ENCODE results near the gene H3-3A.

Gene H3-3A

DNA sequence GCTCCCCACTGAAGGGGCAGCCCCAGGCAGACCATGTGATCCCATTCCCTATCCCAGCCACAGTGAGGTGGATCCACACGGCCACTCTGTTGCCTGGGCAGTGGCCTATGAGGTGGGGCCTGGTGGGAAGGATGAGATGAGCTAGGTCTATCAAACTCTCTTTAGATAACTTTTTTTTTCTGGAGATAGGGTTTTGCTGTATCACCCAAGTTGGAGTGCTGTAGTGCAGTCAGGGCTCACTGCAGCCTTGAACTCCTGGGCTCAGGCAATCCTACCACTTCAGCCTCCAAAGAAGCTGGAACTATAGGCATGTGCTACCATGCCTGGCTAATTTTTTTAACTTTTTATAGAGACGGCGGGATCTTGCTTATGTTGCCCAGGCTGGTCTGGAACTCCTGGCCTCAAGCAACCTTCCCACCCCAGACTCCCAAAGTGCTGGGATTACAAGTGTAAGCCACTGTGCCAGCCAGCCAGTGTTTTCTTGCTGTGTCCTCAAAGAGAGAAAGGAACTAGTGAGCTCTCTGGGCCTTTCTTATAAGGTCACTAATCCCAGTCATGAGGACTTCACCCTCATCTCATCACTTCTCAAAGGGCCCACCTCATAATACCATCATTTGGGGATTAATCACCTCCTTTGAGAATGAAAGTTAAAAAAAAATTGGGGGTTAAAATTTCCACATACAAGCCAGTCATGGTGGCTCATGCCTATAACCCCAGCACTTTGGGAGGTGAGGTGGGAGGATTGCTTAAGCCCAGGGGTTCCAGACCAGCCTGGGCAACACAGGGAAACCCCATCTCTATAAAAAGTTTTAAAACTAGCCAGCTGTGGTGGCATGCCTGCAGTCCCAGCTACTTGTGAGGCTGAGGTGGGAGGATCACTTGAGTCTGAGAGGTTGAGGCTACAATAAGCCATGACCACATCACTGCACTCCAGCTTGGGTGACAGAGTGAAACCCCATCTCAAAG, 36.6 kb downstream of the H3-3A start:
- TF ChIP-seq, protein P1, sequence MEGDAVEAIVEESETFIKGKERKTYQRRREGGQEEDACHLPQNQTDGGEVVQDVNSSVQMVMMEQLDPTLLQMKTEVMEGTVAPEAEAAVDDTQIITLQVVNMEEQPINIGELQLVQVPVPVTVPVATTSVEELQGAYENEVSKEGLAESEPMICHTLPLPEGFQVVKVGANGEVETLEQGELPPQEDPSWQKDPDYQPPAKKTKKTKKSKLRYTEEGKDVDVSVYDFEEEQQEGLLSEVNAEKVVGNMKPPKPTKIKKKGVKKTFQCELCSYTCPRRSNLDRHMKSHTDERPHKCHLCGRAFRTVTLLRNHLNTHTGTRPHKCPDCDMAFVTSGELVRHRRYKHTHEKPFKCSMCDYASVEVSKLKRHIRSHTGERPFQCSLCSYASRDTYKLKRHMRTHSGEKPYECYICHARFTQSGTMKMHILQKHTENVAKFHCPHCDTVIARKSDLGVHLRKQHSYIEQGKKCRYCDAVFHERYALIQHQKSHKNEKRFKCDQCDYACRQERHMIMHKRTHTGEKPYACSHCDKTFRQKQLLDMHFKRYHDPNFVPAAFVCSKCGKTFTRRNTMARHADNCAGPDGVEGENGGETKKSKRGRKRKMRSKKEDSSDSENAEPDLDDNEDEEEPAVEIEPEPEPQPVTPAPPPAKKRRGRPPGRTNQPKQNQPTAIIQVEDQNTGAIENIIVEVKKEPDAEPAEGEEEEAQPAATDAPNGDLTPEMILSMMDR (conservative IDR thresholded peaks at IDR 0.05; ENCODE audit: control insufficient read depth, insufficient read depth, low read depth, low read length): no peak
- peak; percentile 50 for DNase-seq (ENCODE audit: low read depth)
- H3K4me3 ChIP-seq (ENCODE audit: control insufficient read depth, low read depth, low read length): no peak overlapping the region

DNA sequence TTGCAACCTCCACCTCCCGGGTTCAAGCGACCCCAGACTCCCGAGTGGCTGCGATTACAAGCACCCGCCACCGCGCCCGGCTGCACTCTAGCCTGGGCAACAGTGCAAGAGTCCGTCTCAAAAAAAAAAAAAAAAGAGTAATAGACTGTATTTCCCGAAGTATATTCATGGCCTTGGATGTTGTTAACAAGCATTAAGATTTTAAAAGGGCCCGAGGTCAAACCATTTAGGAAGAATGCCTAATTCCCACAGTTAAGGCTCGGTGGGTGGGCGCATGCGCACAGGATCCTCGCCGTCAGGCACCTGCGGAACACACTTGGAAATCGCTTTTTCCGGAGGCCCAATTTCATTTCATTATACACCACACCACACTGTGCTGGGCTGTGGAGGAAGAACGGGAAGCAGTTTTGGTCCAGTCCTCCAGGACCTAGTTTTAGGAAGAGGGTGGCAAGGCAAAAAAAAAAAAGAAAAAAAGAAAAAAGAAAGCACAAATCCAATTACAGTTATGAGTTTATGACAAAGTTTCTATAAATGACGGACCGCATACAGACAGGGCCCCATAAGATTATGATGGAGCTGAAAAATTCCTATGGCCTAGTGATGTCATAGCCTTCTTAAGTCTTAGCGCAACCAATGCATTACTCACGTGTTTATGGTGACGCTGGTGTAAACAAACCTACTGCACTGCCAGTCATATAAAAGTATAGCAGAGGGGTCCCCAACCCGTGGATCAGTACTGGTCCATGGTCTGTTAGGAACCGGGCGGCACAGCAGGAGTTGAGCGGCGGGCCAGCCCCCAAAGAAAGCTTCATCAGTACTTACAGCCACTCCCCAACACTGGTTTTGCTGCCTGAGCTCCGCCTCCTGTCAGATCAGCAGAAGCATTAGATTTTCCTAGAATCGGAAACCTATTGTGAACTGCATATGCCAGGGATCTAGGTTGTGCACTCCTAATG, 38.2 kb downstream of the H3-3A start:
- no peak overlapping the region for H3K4me3 ChIP-seq (ENCODE audit: control insufficient read depth, low read depth, low read length)
- peak; percentile 57 for DNase-seq (ENCODE audit: low read depth)
- TF ChIP-seq, protein P1 (conservative IDR thresholded peaks at IDR 0.05; ENCODE audit: control insufficient read depth, insufficient read depth, low read depth, low read length): no peak

DNA sequence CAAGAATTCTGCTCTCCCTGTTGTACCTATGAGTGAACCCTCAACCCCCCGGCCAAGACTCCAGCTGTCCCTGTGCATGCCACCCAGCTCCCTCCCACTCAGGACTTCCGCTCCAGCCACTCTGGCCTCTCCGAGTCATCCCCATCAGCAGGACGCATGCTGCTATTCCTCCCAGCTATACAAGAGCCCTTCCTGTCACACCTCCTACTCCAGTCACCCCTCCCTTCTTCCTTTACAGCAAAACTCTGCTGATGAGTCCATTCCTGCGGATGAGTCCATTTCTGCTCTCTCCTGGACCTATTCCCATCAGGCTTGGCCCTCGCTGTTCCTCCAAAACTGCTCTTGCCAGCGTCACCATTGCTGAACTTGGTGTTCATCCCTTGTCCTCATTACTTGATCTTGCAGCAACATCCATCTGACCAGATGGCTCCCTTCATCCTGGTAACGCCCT, 42.2 kb downstream of the H3-3A start:
- DNase-seq (ENCODE audit: low read depth): peak; percentile 79
- TF ChIP-seq, protein P1 (conservative IDR thresholded peaks at IDR 0.05; ENCODE audit: control insufficient read depth, insufficient read depth, low read depth, low read length): no peak
- no peak overlapping the region for H3K4me3 ChIP-seq (ENCODE audit: control insufficient read depth, low read depth, low read length)

DNA sequence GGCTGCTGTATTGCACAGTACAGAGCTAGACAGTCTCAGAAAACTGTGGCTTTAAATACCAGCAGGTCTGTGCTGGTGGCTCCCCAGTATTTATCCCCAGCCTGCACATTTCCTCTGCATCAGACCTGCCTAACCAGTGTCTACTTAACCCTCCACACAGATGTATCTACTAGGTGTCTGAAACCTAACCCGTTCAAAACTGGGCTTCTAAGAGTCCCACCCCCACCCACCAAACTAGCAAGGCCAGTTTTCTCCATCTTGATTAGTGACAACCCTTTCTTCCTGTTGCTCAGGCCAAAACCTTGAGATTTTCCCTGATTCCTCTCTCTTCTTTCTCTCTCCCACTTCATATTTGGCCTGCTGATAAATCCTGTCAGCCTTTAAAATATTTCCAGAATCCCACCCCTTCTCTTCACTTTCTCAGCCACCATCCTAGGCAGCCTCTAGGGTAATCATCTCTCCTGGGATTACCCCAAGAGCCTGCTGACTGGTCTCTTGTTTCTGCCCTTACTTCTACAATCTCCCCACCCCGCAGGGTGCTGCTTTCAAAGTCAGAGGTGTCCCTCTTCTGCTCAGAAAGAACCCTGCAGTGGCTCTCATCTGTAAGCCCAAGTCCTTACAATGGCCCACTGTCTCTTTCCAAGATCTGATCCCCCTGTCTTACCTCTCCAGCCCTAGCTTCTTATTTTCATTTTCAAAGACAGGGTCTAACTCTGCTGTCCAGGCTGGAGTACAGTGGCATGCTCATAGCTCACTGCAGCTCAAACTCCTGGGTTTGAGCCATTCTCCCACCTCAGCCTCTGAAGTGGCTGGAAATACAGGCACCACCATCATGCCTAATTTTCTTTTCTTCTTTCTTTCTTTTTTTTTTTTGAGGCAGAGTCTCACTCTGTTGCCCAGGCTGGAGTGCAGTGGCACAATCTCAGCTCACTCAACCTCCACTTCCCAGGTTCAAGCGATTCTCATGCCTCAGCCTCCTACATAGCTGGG, 45.2 kb downstream of the H3-3A start:
- DNase-seq (ENCODE audit: low read depth): no peak
- no peak overlapping the region for H3K4me3 ChIP-seq (ENCODE audit: control insufficient read depth, low read depth, low read length)
- TF ChIP-seq, protein P1 (conservative IDR thresholded peaks at IDR 0.05; ENCODE audit: control insufficient read depth, insufficient read depth, low read depth, low read length): no peak

DNA sequence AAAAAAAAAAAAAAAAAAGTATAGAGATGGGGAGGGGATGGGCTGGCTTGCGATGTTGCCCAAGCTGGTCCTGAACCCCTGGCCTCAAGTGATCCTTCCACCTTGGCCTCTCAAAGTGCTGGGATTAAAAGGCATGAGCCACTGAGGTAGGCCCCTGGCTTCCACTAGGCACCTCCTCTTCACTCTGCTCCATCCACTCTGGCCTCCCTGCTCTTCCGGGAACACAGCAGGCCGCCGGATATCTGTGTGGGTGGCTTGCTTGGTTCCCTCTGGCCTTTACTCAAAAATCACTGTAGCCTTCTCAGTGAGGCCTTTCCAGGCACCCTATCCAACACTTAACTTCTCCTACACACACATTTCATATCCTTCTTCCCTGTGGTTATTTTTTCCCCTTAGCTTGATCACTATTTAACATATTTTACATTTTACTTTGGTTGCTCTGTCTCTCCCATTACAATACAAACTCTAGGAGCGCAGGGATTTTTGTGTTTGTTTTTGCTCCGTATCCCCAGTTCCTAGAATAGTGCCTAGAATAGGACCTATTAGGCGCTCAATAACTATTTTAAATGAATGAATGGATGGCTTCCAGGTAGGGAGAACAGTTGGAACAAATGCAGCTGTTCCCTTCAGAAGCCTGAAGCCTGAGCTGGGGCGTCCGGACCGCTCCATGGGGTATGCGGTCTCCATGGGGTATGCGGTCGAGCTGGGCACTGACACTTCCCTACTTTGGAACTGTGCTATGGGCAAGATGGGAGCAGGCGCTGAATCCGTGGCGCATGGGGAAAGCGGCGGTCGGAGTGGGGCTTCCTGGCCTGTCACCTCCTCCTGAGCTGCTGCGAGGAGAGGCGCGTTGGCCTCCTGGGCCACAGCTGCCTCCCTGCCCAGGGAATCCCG, 46.7 kb downstream of the H3-3A start:
- DNase-seq (ENCODE audit: low read depth): peak; percentile 70
- TF ChIP-seq, protein P1 (conservative IDR thresholded peaks at IDR 0.05; ENCODE audit: control insufficient read depth, insufficient read depth, low read depth, low read length): no peak
- peak overlapping the region; percentile 55 for H3K4me3 ChIP-seq (ENCODE audit: control insufficient read depth, low read depth, low read length)

Data from fibroblast of mammary gland (primary cell).